GM12878 (cell line): ENCODE results near the gene NPAS2. TPM values are rescaled to one million over a fixed set of nuclear protein-coding genes. Genes with fewer than 3 reads are reported as not detected.

Source experiments
- ATAC-seq: fragments of 200-7000 bp; cut with Tn5 transposase; 3 replicates; pipeline ENCODE4 v1.9.1; 2020; ENCODE audit warnings: mild to moderate bottlenecking, moderate library complexity
- BruUV-seq: library from RNA; stranded (reverse); fragments of 400-500 nt; replicated peaks from 2 replicates; lab custom pipeline; 2021; lab: Mats Ljungman, UMichigan
- CTCF ChIA-PET: fragments of 300-600 bp; sonication (Branson Sonifier 250); formaldehyde crosslinking; extraction: SDS; loops from one replicate; lab custom pipeline; 2021; ENCODE audit warnings: inconsistent platforms; lab: Yijun Ruan, JAX
- POLR2A ChIA-PET: fragments of 350-600 bp; formaldehyde crosslinking; extraction: SDS; loops from one replicate; lab custom pipeline; 2021; ENCODE audit warnings: inconsistent platforms; lab: Charles Lee
- RAD21 ChIA-PET: fragments of 300-600 bp; sonication (Branson Sonifier 250); formaldehyde crosslinking; loops from one replicate; lab custom pipeline; 2023; ENCODE audit warnings: antibody characterized with exemption; ENCODE audit not compliant: unreplicated experiment; lab: Charles Lee
- SMC1A ChIA-PET: fragments of 300-600 bp; sonication (Branson Sonifier 250); formaldehyde crosslinking; loops from one replicate; lab custom pipeline; 2023; ENCODE audit not compliant: unreplicated experiment, uncharacterized antibody; lab: Charles Lee
- DNase-seq: peaks from one replicate; pipeline ENCODE4 v3.0.0-alpha.2; 2011; ENCODE audit warnings: low read depth, low spot score
- FAIRE-seq: peaks from 3 replicates; lab custom pipeline; 2011; peaks lifted over from hg19 to GRCh38; lab: Jason Lieb, UNC
- H2AFZ ChIP-seq: 2 replicates; pipeline ENCODE4 v1.6.0; 2011; ENCODE audit warnings: low read depth, low read length, control low read depth; ENCODE audit not compliant: control insufficient read depth
- H3K27ac ChIP-seq: 2 replicates; pipeline ENCODE4 v1.5.1; 2011; ENCODE audit warnings: control low read depth; ENCODE audit not compliant: control insufficient read depth, insufficient read depth
- H3K27me3 ChIP-seq, 2 experiments: replicated peaks in 1 of 2; 2 replicates each; pipeline versions ENCODE4 v1.6.0 to v1.6.1; 2011; ENCODE audit warnings: low read length in 1 of 2; ENCODE audit not compliant: control insufficient read depth in 2 of 2, insufficient read depth in 2 of 2
- H3K36me3 ChIP-seq, 2 experiments: 2 replicates each; pipeline ENCODE4 v1.5.1; 2011; ENCODE audit warnings: low read length in 1 of 2; ENCODE audit not compliant: control insufficient read depth in 2 of 2, insufficient read depth in 2 of 2
- H3K4me1 ChIP-seq: 2 replicates; pipeline ENCODE4 v1.6.1; 2011; ENCODE audit warnings: mild to moderate bottlenecking, low read length, moderate library complexity, mixed read lengths; ENCODE audit not compliant: control insufficient read depth, insufficient read depth
- H3K4me2 ChIP-seq: 2 replicates; pipeline ENCODE4 v1.6.0; 2011; ENCODE audit warnings: control low read depth; ENCODE audit not compliant: control insufficient read depth, insufficient read depth
- H3K4me3 ChIP-seq: fragments of 200-600 bp; sonication (generic); 2 replicates; pipeline ENCODE4 v1.5.1; 2016
- H3K79me2 ChIP-seq: 2 replicates; pipeline ENCODE4 v1.6.0; 2011; ENCODE audit warnings: low read length; ENCODE audit not compliant: control insufficient read depth, insufficient read depth
- H3K9ac ChIP-seq: 2 replicates; pipeline ENCODE4 v1.8.0; 2011; ENCODE audit warnings: low read length, control low read depth, mixed read lengths; ENCODE audit not compliant: control insufficient read depth, insufficient read depth
- H3K9me3 ChIP-seq: replicated peaks from 3 replicates; pipeline ENCODE4 v1.5.1; 2011; ENCODE audit warnings: mild to moderate bottlenecking, low read length; ENCODE audit not compliant: control insufficient read depth, insufficient read depth
- H4K20me1 ChIP-seq: 2 replicates; pipeline ENCODE4 v1.6.0; 2011; ENCODE audit not compliant: control insufficient read depth, insufficient read depth
- CUX1 ChIP-seq: IDR thresholded peaks from 2 replicates; pipeline ENCODE4 v1.6.1; 2012; ENCODE audit warnings: improper control_type of control experiment, low read depth, low read length; ENCODE audit not compliant: insufficient replicate concordance
- IKZF1 ChIP-seq: fragments of 450-650 bp; conservative IDR thresholded peaks from 2 replicates; pipeline ENCODE4 v1.6.1; 2017; ENCODE audit warnings: antibody characterized with exemption, mild to moderate bottlenecking
- SPI1 ChIP-seq: IDR thresholded peaks from 2 replicates; pipeline ENCODE4 v1.6.1; 2011; ENCODE audit warnings: low read depth, mild to moderate bottlenecking, low read length, moderate library complexity, borderline replicate concordance; ENCODE audit not compliant: insufficient read depth
- ZBTB40 ChIP-seq: fragments of 450-650 bp; IDR thresholded peaks from 2 replicates; pipeline ENCODE4 v1.6.1; 2016; ENCODE audit warnings: mild to moderate bottlenecking, moderate library complexity, borderline replicate concordance
- ZNF217 ChIP-seq: fragments of 450-650 bp; IDR thresholded peaks from 2 replicates; pipeline ENCODE4 v1.6.1; 2017; ENCODE audit warnings: antibody characterized with exemption, mild to moderate bottlenecking
- WGBS: methylation state at CpG from one replicate; pipeline ENCODE4 v1.1.6; 2016; ENCODE audit warnings: low lambda C conversion rate; ENCODE audit not compliant: insufficient replicate concordance, insufficient coverage; ENCODE audit errors: missing lambda C conversion rate; 5-methylcytosine and 5-hydroxymethylcytosine counted together
- in situ Hi-C: fragments of 300-500 bp; cut with MboI; formaldehyde crosslinking; loops from 9 replicates; pipeline ENCODE4 v1.14.3; 2018; ENCODE audit warnings: mixed read lengths
- intact Hi-C: fragments of 100-400 bp; cut with micrococcal nuclease; formaldehyde crosslinking; loops from one replicate; pipeline ENCODE4 v1.14.2; 2022; ENCODE audit not compliant: unreplicated experiment
- polyA plus RNA-seq, 11 experiments: library from polyadenylated mRNA; depleted of rRNA in 4 of 11; unstranded in 6 of 11; stranded (reverse) in 5 of 11; fragments of >200 nt; fragmentation: Nextera tagmentation in 4 of 11; fragmentation: Illumina TruSeq in 1 of 11; extraction: Ambion mirVana in 4 of 11; extraction: Trizol in 1 of 11; gene quantifications; 1 replicate in 1 of 11; 2 replicates in 10 of 11; pipeline versions ENCODE4 v1.2.1 to v1.2.3, GENCODE V29; 2011 to 2016; ENCODE audit warnings: inconsistent platforms in 2 of 11, missing spikeins in 2 of 11, low read depth in 1 of 11
- total RNA-seq, 4 experiments: library from RNA; depleted of rRNA in 3 of 4; stranded (reverse); fragments of >200 nt in 3 of 4; fragmentation: Illumina TruSeq in 1 of 4; extraction: Trizol in 1 of 4; gene quantifications; 2 replicates each; pipeline versions ENCODE4 v1.2.1 to v1.2.3, GENCODE V29; 2013 to 2021
- TF ChIP-seq, protein P1 (sequence below): IDR thresholded peaks from 2 replicates; pipeline ENCODE4 v1.6.1; 2012; ENCODE audit warnings: low read depth, low read length, improper control_type of control experiment

The NPAS2 gene
- total and polyA plus RNA-seq, 10 of the 15 experiments (the other 5 are each of a cell fraction or from before 2014, with no cell fraction given), result 0.08 TPM; not detected in 9

GRCh38 chr2:100821911-100822265 lies 1.9 kb downstream of the NPAS2 start:
- TF ChIP-seq, protein P1, sequence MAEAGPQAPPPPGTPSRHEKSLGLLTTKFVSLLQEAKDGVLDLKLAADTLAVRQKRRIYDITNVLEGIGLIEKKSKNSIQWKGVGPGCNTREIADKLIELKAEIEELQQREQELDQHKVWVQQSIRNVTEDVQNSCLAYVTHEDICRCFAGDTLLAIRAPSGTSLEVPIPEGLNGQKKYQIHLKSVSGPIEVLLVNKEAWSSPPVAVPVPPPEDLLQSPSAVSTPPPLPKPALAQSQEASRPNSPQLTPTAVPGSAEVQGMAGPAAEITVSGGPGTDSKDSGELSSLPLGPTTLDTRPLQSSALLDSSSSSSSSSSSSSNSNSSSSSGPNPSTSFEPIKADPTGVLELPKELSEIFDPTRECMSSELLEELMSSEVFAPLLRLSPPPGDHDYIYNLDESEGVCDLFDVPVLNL, result no peak
- TF ChIP-seq IKZF1 (no peak), SPI1 (no peak), ZNF217 (no peak), CUX1 (no peak), ZBTB40 (no peak)
- TF ChIP-seq, all 136 proteins: peak for 0
- no peak for FAIRE-seq
- intact Hi-C loops, result no loop called here
- RAD21 ChIA-PET, result no interaction called here
- Histone ChIP-seq H3K27me3 (peaks cover 3 to 4% of the 10 kb centered on the region in 2 experiments; a peak in 3 of 4 replicates), H3K79me2 (no peaks in the 10 kb centered on the region), H2AFZ (no peak overlapping the region), H3K27ac (no peak overlapping the region), H4K20me1 (no peaks in the 10 kb centered on the region), H3K4me3 (no peak overlapping the region), H3K4me1 (no peaks in the 10 kb centered on the region), H3K9me3 (no peaks in the 10 kb centered on the region), H3K9ac (no peak overlapping the region), H3K36me3 (no peaks in the 10 kb centered on the region), H3K4me2 (no peak overlapping the region)
- in situ Hi-C loops, result no loop called here
- SMC1A ChIA-PET, result no interaction called here
- no peak for DNase-seq
- CTCF ChIA-PET, result no interaction called here
- WGBS, result 35% methylated on average over 9 of the region's 9 CpGs
- POLR2A ChIA-PET, result no interaction called here
- BruUV-seq, result no TSS peak
- no peak for ATAC-seq
